GM23248 (cell line): Measurements from ENCODE around the gene SMC5.

Source experiments
- EZH2 ChIP-seq: fragments of 200-600 bp; sonication (generic); IDR thresholded peaks from 2 replicates; pipeline ENCODE4 v1.6.1; 2018; ENCODE audit warnings: antibody characterized with exemption, mild to moderate bottlenecking; ENCODE audit not compliant: insufficient read depth, poor library complexity, severe bottlenecking
- EZH2phosphoT487 ChIP-seq: fragments of 200-600 bp; sonication (generic); IDR thresholded peaks from 2 replicates; pipeline ENCODE4 v1.6.1; 2018; ENCODE audit warnings: antibody characterized with exemption, moderate library complexity, mild to moderate bottlenecking, low read depth; ENCODE audit not compliant: insufficient read depth

DNA sequence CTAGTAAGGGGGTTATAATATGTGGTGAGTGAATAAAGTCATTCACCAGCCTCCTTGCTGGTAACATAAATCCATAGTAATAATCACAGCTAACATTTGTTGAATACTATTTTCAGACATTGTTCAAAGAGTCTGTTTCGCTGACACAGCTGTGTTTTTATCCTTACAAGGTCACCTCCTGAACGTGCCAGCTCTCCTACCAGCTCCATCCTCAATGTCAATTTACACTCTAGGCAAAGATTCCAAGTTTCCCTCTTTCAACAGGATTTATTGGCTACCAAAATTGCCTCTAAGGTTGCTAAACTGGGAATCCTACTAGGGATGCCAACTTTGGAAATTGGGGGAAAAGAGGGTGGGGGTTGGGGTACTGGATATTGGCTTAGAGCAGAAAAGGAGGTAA is 30.7 kb upstream of the SMC5 start:
- TF ChIP-seq EZH2phosphoT487 (no peak), EZH2 (no peak)
